HL-60 (cell line): ENCODE data around the gene COL6A2.

Source experiments
- CTCF ChIP-seq: IDR thresholded peaks from one replicate; pipeline ENCODE4 v1.5.1; 2011; ENCODE audit warnings: low read length, control low read depth, inconsistent platforms; ENCODE audit not compliant: insufficient read depth
- POLR2AphosphoS5 ChIP-seq: IDR thresholded peaks from 2 replicates; pipeline ENCODE4 v1.6.1; 2012; ENCODE audit warnings: low read depth
- REST ChIP-seq: IDR thresholded peaks from 2 replicates; pipeline ENCODE4 v1.6.1; 2012; ENCODE audit warnings: low read depth; ENCODE audit not compliant: insufficient replicate concordance
- SPI1 ChIP-seq: IDR thresholded peaks from 2 replicates; pipeline ENCODE4 v1.6.1; 2012; ENCODE audit warnings: low read depth, mild to moderate bottlenecking, borderline replicate concordance

GRCh38 chr21:46122758-46123683 is 25.1 kb downstream of the COL6A2 start:
- TF ChIP-seq POLR2AphosphoS5 (no peak), CTCF (no peak), REST (no peak), SPI1 (no peak)
